RWPE1 (cell line): ENCODE results near the gene PI4KA.
"Not testable (repeated sequence)": the region's sequence is repeated elsewhere in the genome, so short reads cannot be mapped to it uniquely, and the experiment has no call there.

Experiments used
- CTCF ChIA-PET: fragments of 350-600 bp; sonication (Branson Sonifier 250); formaldehyde crosslinking; extraction: SDS; loops from one replicate; lab custom pipeline; 2021; lab: Yijun Ruan, JAX
- POLR2A ChIA-PET: fragments of 400-600 bp; formaldehyde crosslinking; extraction: SDS; loops from one replicate; lab custom pipeline; 2020; ENCODE audit warnings: antibody characterized with exemption; ENCODE audit not compliant: low non-redundant PET; lab: Yijun Ruan, JAX
- DNase-seq: peaks from one replicate; pipeline ENCODE4 v3.0.0; 2012; ENCODE audit warnings: low spot score
- H3K27ac ChIP-seq: fragments of 450-650 bp; 2 replicates; pipeline ENCODE4 v1.5.1; 2017
- TF ChIP-seq, protein P1 (sequence below): fragments of 450-650 bp; conservative IDR thresholded peaks from 2 replicates; pipeline ENCODE4 v1.5.1; 2017; ENCODE audit warnings: low read depth, mild to moderate bottlenecking

The PI4KA gene

GRCh38 chr22:20839837-20840645 lies 18.6 kb downstream of the PI4KA start:
- CTCF ChIA-PET = no interaction called here
- no peak for DNase-seq
- TF ChIP-seq, protein P1, sequence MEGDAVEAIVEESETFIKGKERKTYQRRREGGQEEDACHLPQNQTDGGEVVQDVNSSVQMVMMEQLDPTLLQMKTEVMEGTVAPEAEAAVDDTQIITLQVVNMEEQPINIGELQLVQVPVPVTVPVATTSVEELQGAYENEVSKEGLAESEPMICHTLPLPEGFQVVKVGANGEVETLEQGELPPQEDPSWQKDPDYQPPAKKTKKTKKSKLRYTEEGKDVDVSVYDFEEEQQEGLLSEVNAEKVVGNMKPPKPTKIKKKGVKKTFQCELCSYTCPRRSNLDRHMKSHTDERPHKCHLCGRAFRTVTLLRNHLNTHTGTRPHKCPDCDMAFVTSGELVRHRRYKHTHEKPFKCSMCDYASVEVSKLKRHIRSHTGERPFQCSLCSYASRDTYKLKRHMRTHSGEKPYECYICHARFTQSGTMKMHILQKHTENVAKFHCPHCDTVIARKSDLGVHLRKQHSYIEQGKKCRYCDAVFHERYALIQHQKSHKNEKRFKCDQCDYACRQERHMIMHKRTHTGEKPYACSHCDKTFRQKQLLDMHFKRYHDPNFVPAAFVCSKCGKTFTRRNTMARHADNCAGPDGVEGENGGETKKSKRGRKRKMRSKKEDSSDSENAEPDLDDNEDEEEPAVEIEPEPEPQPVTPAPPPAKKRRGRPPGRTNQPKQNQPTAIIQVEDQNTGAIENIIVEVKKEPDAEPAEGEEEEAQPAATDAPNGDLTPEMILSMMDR = no peak
- POLR2A ChIA-PET = no interaction called here
- no peak overlapping the region for H3K27ac ChIP-seq

DNA sequence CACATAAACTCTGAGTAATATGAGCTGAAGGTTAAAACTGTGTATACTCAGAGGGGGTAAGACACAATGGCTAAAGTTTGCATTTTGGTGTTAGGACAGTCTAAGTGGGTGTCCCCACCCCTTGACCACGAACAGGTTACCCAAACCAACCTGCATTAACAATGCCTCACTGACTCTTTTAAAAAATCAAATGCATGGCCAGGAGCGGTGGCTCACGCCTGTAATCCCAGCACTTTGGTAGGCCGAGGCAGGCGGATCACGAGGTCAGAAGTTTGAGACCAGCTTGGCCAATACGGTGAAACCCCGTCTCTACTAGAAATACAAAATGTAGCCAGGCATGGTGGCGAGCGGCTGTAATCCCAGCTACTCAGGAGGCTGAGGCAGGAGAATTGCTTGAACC lies 19.3 kb downstream of the PI4KA start:
- CTCF ChIA-PET, DNase-seq, H3K27ac ChIP-seq, POLR2A ChIA-PET: not testable (repeated sequence)

DNA sequence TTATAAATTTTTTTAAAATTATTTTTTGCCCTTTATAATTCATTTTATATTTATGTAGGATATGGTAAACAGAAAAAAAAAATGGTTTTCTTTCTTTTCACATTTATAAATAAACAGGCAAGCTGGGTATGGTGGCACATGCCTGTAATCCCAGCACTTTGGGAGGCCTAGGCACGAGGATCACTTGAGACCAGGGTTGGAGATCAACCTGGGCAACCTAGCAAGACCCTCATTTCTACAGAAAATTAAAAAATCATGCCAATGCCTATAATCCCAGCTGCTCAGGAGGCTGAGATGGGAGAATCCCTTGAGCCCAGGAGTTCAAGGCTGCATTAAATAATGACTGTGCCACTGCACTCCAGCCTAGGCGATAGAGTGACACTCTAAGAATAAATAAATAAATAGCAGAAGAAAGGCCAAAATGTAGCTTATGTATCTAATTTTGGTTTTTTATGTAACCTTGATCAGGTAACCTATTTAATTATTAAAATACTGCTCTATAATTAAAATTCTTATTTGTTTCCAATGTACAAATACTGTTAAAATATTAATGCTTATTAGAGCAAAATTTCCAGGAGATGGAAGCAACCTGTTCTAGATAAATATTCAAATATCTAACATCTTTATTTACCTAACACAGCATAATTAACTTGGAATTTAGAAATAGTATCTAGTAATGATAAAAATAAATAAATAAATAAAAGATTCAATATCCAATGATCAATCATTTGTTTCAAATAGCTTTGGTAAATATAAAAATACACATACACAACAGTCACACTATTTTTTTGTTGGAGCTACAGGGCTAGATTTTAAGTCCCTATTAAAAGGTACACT lies 21.4 kb downstream of the PI4KA start:
- TF ChIP-seq, protein P1 = no peak
- no peak for DNase-seq
- no peak overlapping the region for H3K27ac ChIP-seq
- ChIA-PET CTCF (interaction anchor here (0.6 to 0.7 kb wide), 2 partner anchors 46 to 199 kb away, joined by 3 to 4 read pairs; no protein-coding TSS in a partner anchor), POLR2A (no interaction called here)

DNA sequence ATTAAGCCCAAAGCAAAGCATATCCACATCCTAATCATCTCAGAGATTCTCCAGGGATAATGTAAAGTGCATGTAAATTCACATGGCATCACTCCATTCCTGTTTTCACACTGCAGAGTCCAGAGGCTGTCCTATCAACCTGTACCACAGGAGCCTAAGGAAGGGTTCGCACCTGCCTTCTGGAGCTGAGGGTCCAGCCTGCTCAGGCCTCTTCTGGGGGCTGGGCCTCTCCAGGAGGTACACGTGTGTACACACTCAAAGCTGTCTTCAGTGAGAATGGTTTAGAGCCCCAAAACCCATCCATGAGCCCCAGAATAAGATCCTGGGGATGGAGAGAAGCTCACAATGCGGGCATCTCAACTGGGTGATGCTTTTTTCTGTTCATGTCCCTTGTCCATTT lies 23.9 kb downstream of the PI4KA start:
- CTCF ChIA-PET = interaction anchor here (1.2 kb wide), 1 partner anchor 11 kb away, joined by 3 read pairs; no protein-coding TSS in a partner anchor
- no peak for DNase-seq
- H3K27ac ChIP-seq = no peak overlapping the region
- TF ChIP-seq, protein P1 = no peak
- POLR2A ChIA-PET = no interaction called here

DNA sequence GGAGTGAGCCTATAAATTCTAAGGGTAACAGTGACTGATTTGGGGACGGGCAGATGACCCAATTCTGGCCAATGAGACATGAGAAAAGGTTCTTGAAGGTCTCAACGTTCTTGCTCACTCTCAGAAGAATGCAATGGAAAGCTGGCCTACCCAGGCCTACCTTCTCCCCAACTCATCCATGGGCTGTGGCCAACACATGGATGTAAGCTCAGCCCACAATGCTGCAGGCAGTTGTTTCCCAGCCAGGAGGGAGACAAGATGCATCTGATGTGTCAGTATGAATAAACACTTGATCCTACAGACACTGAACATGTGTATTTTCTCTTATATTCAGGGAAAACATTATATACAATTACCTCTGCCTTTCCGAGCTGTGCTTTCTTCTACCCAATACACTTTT lies 24.4 kb downstream of the PI4KA start:
- no peak for DNase-seq
- ChIA-PET CTCF (no interaction called here), POLR2A (no interaction called here)
- TF ChIP-seq, protein P1 = no peak
- H3K27ac ChIP-seq = no peak overlapping the region

- no peak overlapping the region for H3K27ac ChIP-seq
- ChIA-PET CTCF (no interaction called here), POLR2A (no interaction called here)
- DNase-seq = no peak
- TF ChIP-seq, protein P1 = no peak
Measured at GRCh38 chr22:20833225-20833665, 25.4 kb downstream of the PI4KA start.
